GM18858 (cell line): Measurements from ENCODE around the gene FANCD2.
A peak's percentile ranks its signal among the peaks of the same experiment; 100 is the strongest.
"Not testable (repeated sequence)": the region's sequence is repeated elsewhere in the genome, so short reads cannot be mapped to it uniquely, and the experiment has no call there.

Experiments
- ATAC-seq: cut with Tn5 transposase; IDR thresholded peaks from one replicate; pipeline ENCODE4 v1.9.1; 2021; ENCODE audit not compliant: unreplicated experiment

The FANCD2 gene

GRCh38 chr3:10026084-10026890 lies at the start of gene FANCD2:
TSS of gene FANCD2 (plus strand) at chr3:10026437. CDS start at chr3:10028658, 2,221 bp downstream.
- peak; percentile 74 for ATAC-seq

DNA sequence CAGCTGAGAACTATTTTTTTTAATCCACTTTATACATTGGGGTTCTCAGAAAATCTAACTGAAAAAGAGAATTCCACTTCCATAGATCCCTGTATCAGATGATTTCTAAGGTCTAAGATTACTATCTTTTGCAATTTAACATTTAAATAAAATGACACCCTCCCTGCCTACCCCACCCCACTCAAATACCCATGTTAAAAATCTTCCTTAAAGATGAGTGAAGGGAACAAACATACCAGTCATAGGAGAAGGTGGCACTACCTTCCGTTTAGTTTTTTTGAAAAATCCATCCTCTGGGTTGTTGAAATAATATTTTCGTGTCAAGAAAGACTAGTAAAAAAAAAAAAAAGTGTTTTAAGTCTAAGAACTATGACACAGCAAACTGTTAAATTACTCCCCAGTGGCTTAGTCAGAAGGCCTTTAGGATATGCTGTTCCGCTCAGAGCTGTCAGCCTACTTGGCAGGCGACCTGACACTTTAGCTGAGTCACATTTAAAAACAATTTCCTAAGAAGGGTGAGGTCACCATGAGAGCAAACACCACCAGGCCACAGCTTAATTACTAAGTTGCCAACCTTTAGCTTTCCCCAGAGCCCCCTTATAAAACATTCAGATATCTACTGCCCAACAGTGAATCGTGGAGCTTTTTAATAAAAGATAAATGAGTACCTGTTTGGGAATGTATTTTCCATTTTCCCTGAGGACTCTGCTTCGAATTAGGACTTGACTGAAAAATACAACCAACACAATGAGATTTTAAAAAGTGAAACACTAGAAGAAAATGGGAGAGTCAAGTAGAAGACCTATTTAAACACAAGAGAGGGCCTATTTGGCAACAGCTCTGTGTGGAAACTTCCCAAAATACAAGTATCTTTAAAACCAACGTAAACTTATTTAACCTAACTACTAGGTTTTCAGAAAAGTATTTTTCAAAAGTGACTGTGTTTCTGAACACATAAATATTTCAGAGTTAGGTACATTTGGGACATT lies 49.2 kb upstream of the FANCD2 start:
- no peak for ATAC-seq

- no peak for ATAC-seq
Observed at GRCh38 chr3:9978710-9979305, 47.4 kb upstream of the FANCD2 start.

DNA sequence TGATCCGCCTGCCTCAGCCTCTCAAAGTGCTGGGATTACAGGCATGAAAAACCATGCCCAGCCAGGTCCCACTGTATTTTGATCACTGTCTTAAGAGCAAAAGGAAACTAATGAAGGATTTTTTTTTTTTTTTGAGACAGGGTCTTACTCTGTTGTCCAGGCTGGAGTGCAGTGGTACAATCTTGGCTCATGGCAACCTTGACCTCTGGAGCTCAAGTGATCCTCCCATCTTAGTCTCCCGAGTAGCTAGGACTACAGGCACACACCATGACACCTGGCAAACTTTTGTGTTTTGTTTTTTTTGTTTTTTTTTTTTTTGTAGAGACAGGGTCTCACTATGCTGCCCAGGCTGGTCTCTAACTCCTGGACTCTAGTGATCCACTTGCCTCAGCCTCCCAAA lies 46.0 kb upstream of the FANCD2 start:
- no peak for ATAC-seq

DNA sequence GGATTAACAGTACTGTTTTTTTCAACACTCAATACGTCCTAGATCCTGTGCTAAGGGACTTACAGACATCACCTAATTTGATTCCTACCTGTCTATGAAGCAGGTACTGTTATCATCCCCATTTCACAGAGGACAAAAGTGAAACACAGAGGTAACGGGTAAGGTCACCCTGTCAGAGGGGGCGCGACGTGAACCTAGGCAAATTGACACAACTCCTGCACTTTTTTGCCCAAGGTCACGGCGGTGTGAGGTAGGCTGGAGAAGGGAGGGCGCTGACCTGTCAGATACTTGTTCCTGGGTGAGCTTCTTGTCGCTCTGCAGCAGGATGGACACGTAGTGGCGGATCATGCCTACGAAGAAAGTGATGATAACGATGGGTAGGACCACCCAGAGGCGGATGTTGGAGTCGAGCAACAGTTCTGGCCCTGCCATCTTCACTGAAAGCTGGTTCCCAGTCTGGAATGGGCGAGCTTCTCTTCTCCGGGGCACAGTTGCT lies 40.0 kb upstream of the FANCD2 start:
- peak; percentile 24 for ATAC-seq

DNA sequence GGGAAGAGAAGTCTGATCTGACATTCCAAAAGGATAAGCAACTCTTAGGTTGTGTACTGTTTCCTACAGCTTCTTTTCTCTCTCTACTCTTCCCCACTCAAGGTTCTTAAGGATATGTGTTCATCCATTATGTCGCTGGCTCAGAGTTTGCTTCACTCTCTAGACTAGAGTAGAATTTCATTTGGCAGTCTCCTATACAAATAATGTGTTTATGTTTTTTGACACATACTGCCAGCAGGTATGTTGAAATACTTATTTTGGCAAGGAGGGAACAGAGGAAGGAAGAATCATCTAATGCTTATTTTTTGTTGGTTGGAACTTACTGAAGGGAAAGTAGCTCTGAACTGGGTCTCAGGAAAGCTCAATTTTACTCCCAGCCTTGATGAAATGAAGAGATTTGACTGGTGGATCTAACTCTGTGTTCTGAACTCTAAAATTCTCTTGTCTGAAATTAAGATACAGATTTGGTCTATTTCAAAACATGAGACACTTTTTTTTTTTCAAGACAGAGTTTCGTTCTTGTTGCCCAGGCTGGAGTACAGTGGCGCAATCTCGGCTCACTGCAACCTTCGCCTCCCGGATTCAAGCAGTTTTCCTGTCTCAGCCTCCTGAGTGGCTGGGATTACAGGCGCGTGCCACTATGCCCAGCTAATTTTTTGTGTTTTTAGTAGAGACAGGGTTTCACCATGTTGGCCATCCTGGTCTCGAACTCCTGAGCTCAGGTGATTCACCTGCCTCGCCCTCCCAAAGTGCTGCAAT lies 32.0 kb upstream of the FANCD2 start:
- ATAC-seq, result no peak

DNA sequence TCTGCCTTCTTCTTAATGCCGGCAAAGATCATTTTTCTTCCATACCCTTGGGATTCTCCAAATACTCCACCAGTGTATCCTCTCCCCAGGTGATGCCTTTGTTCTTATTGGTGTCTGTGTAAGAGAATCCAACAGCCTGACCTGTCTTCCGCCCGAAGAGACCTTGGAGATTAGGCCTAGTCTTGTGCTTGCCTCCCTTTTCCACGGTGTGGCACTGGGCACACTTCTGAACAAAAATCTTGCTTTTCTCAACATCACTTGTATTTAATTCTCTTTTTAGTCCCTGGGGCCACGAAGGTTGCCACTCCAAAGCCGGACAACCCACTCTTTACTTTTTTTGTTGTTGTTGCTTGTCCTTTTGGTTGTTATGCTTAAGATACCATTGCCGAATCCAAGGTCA lies 25.6 kb upstream of the FANCD2 start:
- no peak for ATAC-seq

DNA sequence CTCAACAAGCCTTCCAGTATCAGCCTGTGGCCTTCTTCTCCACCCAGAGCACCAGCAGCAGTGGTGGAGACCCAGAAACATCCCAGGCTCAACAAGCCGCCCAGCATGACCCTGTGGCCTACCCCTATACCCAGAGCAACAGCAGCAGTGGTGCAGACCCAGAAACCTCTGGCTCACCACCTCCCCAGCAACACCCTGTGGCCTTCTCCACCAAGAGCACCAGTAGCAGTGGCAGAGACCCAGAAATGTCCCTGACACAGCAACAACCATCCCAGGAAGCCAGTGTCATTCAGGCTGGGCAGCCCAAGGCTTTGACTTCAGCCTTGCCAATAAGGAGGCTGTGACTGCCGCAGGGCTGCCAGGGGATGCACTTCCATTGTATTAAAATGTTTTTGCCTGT lies 23.3 kb upstream of the FANCD2 start:
- ATAC-seq, result no peak

- ATAC-seq, result no peak
Observed at GRCh38 chr3:10004506-10004905, 21.7 kb upstream of the FANCD2 start.

DNA sequence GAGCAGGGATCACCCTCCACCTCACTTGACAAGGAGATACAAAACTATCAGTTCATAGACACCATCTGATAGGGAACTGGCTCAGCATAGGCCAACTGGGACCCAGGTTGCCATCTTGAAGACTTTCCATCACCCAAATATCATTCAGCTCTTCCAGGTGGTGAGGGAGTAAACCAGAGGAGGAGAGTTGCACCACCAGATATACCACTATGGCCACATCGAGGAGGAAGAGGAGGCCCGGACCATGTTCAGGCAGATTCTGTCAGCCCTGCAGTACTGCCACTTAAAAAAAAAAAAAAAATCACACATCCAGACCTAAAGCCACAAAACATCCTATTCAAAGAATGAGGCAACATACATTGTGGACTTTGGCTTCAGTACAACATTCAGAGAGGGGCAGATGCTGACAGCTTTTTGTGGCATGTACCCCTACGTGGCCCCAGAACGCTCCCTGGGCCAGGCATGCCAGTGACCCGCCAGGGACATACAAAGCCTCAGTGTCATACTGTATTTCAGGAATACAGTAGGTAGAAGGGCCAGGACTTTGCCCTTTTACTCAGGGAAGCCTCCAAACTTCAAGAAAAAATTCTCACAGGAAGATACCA lies 21.2 kb upstream of the FANCD2 start:
- ATAC-seq, result no peak

GRCh38 chr3:10006048-10006761 lies 20.0 kb upstream of the FANCD2 start:
- ATAC-seq, result no peak

GRCh38 chr3:10006762-10007090 lies 19.5 kb upstream of the FANCD2 start:
- ATAC-seq, result no peak

DNA sequence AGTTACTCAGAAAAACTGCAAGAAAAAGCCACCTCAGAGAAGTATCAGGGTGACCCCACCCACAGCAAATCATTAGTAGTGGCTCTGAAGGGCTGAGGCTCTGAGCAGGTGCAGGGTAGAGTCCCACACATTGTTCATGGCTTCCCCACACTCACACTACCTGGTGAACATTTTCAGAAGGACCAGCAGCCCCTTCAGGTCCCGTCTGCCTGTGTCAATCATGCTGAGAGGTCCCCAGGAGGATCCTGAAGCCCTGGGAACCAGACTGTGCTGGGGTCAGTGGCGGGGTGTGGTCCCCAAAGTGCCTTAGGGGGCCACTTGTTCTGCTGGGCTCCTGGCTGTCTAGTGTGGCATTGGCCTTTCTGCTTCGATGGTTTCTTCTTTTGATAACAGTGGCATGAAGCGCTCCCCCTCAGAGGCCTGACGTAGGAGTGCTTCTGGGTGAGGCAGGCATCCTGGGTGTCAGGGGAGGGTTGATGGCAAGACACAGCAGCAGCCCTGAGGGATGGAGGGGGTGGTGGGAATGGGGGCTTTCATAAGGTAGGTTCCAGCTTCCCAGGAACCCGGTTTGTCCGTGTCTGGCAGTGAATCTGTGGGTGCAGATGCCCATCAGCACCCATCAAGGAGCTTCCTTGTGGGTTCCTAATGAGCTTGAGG lies 19.0 kb upstream of the FANCD2 start:
- ATAC-seq, result no peak

DNA sequence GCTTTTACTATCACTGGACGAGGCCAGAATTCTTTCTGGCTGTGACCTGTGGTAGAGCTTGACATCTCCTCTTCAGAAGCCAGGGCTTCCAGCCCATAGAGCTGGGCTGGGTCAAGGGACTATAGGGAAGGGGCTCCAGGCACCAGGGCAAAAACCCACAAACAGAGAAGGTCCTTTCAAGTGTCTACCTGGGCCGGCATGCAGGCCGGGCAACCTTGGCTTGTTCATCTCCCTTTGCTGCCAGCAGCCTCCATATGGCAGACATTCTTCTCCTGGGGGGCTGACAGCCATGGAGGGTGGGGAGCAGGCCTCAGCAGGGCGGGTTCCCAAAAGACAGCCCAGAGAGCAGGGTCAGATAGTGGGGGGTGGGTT lies 18.0 kb upstream of the FANCD2 start:
- ATAC-seq, result not testable (repeated sequence)

- ATAC-seq, result peak; percentile 38
Observed at GRCh38 chr3:10008588-10009344, 17.5 kb upstream of the FANCD2 start.

GRCh38 chr3:10010421-10010877 lies 15.8 kb upstream of the FANCD2 start:
- ATAC-seq, result no peak

GRCh38 chr3:10010878-10011465 lies 15.3 kb upstream of the FANCD2 start:
- ATAC-seq, result peak; percentile 66

DNA sequence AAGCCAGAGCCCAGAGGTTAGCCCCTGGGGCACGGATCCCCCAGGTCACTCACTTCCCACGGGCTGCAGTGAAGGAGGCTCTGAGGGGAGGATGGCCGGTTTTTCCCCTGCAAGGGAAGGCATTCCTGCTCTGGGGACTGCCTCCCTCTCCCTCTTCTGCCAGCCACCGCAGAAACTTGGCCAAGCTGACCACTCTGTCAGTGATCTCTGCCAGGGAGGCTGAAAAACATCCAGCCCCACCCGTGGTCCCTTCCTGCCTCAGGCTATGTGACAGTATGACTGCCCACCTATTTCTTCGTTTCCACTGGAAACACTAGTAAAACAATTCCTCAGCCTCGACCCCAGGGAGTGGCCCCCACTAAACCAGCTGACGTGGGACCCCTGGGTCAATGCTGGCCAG lies 14.6 kb upstream of the FANCD2 start:
- ATAC-seq, result no peak
